Stimulated activated CD8-positive, alpha-beta memory T cell treated with anti-CD3 and anti-CD28 coated beads, Interleukin-12 subunit alpha, Interleukin-12 subunit beta, amount 100 ng/mL, for 1 hour (primary cell): ENCODE measurements around the gene VPS39.

Experiments used
- DNase-seq: peaks from one replicate; pipeline ENCODE4 v3.0.0-alpha.2; 2020; ENCODE audit warnings: low read depth

The VPS39 gene

DNA sequence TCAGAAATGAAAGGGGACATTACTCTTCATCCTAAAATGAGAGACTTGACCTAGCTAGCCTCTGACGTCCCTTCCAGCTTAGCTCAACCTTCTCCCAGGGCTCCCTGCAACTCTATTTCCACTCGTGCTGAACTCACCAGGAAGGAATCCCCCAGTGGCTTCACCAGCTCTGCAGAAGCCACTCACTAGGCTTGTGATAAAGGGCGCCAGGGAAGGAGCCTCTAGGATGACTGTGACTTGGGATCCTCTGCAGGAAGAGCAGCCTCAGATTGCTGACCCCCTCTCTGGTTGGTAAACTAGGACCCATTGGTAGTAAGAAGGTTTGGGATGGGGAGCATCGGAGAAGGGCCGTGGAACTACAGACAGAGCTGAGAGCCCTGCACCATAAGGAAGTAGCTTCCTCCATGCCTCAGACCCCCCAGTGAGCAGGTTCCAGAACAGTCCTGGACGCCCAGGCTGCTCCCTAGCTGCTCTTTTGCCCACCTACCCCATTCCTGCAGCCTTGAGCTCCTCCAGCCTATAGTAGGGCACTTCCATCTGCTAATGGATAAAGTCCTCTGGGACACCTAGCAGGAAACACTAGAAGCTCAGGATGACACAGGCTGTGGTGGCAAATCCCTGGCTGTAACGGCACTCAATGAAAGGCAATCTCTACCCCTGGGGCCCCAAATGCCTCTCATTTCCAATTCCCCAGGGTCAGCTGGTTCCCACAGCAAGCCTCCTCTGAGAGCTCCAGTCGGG, 77.7 kb downstream of the VPS39 start:
- no peak for DNase-seq

DNA sequence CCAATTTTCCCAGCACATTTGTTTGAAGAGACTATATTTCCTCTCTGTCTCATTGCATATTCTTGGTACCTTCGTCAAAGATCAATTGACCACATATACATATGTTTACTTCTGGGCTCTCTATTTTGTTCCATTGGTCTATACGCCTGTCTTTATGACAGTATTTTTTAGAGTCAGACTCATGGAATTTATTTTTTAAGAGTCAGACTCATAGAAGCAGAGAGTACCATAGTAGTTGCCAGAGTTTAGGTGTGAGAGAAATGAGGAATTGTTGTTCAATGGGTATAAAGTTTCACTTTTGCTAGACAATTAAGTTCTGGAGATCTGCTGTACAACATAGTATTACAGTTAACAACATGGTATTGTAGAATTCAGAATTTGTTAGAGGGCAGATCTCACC, 78.7 kb downstream of the VPS39 start:
- DNase-seq: no peak

DNA sequence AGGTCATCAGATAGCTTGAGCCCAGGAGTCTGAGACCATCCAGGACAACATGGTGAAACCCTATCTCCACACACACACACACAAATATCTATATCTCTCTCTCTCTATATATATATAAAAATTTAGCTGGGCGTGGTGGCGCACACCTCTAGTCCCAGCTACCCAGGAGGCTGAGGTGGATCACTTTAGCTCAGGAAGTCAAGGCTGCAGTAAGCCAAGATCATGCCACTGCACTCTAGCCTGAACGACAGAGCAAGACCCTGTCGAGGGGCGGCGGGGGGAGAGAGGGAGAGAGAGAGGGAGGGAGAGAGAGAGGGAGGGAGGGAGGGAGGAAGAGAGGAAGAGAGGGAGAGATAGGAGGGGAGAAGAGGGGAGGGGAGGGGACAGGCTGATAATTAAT, 79.6 kb downstream of the VPS39 start:
- no peak for DNase-seq

DNA sequence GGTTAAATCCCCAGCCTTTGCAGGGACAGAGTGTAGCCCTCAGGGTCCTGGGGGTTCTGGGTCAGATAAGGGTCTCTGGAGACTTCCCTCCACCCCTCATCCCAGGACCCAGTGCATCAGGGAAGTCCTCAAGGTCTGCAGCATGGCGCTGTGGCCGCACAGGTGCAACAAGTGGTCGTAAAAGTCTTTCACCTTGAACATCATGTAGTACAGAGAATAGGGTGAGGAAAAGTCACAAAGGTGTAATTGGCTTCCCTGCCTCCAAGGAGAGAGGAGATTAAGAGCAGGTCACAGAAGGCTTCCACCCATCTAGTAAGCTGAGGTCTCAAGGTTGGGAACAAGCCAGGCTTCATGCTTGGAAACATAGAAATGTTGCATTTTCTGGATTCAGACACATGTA, 84.6 kb downstream of the VPS39 start:
- no peak for DNase-seq

DNA sequence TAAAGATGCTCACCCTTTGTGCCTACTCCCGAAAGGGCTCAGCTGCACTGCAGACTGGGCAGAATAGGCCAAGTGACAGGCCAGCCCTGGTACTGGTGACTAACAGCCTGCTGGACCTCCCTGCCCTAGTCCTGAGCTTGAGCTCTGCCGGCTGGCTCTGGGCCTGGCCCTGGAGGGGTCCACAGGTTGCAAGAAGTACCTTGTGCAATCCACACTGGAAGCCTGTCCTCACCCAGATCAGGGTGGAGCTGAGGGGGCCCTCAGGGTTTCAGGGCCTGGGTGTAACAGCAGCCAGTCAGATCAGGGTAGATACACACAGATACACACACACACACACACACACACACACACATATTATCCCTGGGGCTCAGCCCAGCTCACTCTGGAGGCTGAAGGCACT, 86.4 kb downstream of the VPS39 start:
- no peak for DNase-seq

DNA sequence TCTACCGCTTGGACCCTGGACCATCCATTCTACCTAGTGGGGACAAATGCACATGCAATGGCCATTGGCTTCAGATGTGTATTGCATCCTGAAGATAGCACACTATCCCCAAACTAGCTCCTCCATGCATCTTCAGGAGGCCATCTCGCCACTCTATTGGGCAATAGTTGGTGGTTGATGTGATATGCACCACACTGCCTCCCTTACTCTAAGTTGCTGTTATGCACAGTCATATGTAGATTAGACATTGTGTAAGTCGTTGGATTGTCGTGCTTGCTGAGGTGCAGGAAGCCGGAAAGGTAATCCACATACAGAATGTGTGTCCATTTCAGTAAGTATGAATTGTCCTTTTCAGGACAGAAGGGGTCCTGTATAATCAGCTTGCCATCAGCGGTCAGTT, 87.1 kb downstream of the VPS39 start:
- no peak for DNase-seq

DNA sequence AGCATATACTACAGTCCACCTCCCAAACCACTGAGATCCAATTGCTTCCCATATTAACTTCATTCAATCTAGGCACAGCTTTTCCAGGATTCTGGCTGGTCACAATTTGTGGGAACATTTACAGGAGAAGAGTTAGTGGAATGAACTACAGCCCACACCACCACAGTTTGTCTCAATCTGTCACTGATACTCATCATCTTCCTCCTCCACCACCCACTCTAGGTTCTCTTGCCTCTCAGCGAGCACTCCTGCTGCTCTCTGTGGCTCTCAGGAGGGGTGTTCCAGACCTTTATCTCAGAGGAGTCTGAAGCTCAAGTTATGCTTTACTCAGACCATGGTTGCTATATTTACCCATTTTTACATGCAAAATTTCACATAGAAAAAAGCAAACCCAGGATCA, 87.8 kb downstream of the VPS39 start:
- no peak for DNase-seq

DNA sequence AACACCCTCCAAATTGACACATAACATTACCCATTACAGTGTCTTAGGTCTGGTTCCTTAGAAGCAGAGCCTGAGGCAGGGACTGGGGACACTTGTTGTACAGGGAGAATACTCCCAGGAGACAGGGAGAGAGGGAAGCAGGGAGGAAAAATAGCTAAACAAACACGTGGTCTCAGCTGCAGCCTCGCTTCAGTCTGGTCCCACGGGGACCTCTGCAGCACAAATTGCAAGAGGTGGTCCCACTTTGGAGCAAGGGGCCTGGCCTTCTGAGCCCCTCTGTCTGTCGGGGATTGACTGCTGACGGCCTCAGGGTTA, 88.7 kb downstream of the VPS39 start:
- DNase-seq: no peak

DNA sequence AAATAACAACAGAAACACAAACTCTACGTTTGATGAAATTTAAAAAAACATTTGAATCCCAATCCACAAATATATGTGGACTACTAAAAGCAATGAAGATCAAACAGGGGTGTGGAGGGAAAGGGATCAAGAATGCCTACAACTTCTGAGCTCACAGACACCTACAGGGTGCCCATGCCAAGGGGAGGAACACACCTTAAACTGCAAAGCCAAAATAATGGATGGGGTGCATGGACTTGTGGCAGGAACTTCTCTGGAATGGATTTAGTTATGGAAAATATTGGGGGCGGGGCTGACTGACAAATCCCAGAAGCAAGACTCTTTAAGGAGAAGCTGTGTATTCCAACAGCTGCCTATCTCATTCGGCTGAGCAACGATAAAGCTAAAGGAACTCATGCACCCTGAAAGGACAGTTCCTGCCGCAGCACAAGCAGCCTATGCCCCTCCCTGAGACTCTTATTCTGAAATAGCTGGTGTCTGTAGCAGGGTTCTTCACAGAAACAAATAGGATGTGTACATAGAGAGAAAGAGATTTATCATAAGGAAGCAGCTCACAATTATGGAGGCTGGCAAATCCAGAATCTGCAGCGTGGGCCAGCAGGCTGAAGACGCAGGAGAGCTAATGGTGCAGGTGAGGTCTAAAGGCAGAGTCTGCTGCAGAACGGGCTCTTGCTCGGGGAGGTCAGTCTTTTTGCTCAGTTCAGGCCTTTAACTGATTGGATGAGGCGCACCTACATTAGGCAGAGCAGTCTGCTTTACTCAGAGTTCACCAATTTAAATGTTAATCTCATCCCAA, 89.3 kb downstream of the VPS39 start:
- no peak for DNase-seq

DNA sequence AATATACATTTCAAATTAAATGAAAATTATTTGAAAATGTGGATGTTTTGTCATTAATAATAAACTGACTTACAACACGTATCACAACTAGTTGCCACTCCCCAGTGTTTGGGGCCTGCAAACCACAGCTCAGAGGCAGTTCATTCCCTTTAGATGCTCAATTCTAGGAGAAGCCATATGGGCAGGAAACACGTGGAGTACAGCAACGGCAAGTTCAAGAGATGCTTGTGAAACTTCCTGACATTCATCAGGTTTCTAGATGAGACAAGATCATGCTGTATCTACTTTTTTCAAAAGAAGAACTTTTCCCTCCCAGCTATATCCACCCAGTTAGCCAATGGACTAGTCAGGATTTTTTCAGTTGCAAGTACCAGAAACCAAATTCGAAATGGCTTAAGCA, 96.2 kb downstream of the VPS39 start:
- no peak for DNase-seq

DNA sequence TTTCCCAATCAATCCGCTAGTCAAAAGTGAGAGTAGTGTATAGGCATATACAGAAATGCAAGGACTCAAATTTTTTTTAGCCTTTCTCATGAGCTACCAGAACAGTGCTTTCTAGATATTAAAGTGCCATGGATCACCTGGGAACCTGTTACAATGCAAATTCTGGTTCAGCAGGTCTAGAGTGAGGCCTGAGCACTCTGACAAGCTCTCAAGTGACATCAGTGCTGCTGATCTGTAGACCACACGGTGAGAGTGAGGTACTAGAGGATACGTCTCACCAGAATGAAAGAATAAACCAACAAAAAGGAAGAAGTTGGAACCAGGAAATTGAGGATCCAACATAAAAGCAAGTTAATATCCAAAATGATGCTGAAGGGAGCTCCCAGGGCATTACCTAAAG, 97.7 kb downstream of the VPS39 start:
- DNase-seq: no peak

DNA sequence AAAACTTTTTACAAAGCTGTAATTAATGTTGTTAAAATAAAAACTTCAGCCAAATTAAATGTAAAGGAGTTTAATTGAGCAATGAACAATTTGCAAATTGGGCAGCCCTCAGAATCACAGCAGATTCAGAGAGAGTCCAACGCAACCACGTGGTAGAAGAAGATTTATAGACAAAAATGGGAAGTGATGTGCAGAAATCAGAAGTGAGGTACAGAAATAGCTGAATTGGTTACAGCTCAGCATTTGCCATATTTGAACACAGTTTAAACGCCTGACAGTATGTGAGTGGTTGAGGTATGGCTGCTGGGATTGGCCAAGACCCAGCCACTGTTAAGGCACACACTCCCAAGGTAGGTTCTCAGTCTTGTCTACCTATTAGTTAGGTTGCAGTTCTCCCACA, 99.3 kb downstream of the VPS39 start:
- no peak for DNase-seq
